K562 (cell line): ENCODE data around the gene WDR64. TPM values are rescaled to one million over a fixed set of nuclear protein-coding genes. Genes with fewer than 3 reads are reported as not detected.
A peak's percentile ranks its signal among the peaks of the same experiment; 100 is the strongest.

ENCODE experiments used
- ARHGAP35 ChIP-seq: fragments of 450-650 bp; IDR thresholded peaks from 2 replicates; pipeline ENCODE4 v1.6.1; 2018; ENCODE audit not compliant: partially characterized antibody
- BRF2 ChIP-seq: IDR thresholded peaks from 3 replicates; pipeline ENCODE4 v1.6.1; 2011; ENCODE audit warnings: borderline replicate concordance, mild to moderate bottlenecking; ENCODE audit not compliant: insufficient read length, insufficient read depth
- CTBP1 ChIP-seq: fragments of 450-650 bp; IDR thresholded peaks from 2 replicates; pipeline ENCODE4 v1.6.1; 2016; ENCODE audit warnings: borderline replicate concordance
- E2F8 ChIP-seq: fragments of 450-650 bp; IDR thresholded peaks from 2 replicates; pipeline ENCODE4 v1.7.1; 2018; ENCODE audit warnings: mild to moderate bottlenecking, low read depth; ENCODE audit not compliant: partially characterized antibody
- GMEB1 ChIP-seq: fragments of 250-450 bp; sonication (Bioruptor Pico); IDR thresholded peaks from 2 replicates; pipeline ENCODE4 v1.4.0; 2020; ENCODE audit warnings: mild to moderate bottlenecking
- MAZ ChIP-seq, 2 experiments: fragments of 450-650 bp in 1 of 2; sonication (generic) in 1 of 2; formaldehyde crosslinking; IDR thresholded peaks in 1 of 2; conservative IDR thresholded peaks in 1 of 2; 2 replicates each; pipeline versions ENCODE4 v1.4.0 to v1.5.0; 2020; ENCODE audit warnings: mild to moderate bottlenecking in 1 of 2, missing genetic modification reagents in 1 of 2
- MLLT1 ChIP-seq, 2 experiments: fragments of 450-650 bp; IDR thresholded peaks; 2 replicates each; pipeline ENCODE4 v1.6.1; 2016
- NR1H2 ChIP-seq: sonication (generic); formaldehyde crosslinking; IDR thresholded peaks from 2 replicates; pipeline ENCODE4 v1.4.0; 2020; ENCODE audit warnings: mild to moderate bottlenecking, missing genetic modification reagents
- POLR2H ChIP-seq: IDR thresholded peaks from 2 replicates; pipeline ENCODE4 v1.6.1; 2016; ENCODE audit warnings: missing genetic modification characterization, low read depth, mild to moderate bottlenecking, control low read depth, missing compliant biosample characterization, moderate library complexity
- POU5F1 ChIP-seq: fragments of 150-350 bp; IDR thresholded peaks from 2 replicates; pipeline ENCODE4 v1.6.1; 2014; ENCODE audit warnings: borderline replicate concordance, low read length, low read depth, mild to moderate bottlenecking; ENCODE audit not compliant: partially characterized antibody
- SMAD1 ChIP-seq: fragments of 150-350 bp; IDR thresholded peaks from 2 replicates; pipeline ENCODE4 v1.6.1; 2014; ENCODE audit warnings: low read length, low read depth; ENCODE audit not compliant: partially characterized antibody
- XRCC4 ChIP-seq: IDR thresholded peaks from one replicate; pipeline ENCODE4 v1.6.1; 2011; ENCODE audit not compliant: insufficient read depth, insufficient read length; ENCODE audit errors: extremely low read depth
- YY1 ChIP-seq, 3 experiments: IDR thresholded peaks; 2 replicates each; pipeline ENCODE4 v1.6.1; 2011; ENCODE audit warnings: low read length in 2 of 3, mild to moderate bottlenecking in 2 of 3, moderate library complexity in 2 of 3, borderline replicate concordance in 1 of 3, control low read depth in 1 of 3, low read depth in 1 of 3; ENCODE audit not compliant: insufficient read depth in 3 of 3, insufficient replicate concordance in 2 of 3, control insufficient read depth in 1 of 3, insufficient read length in 1 of 3; ENCODE audit errors: extremely low read depth in 1 of 3
- ZNF277 ChIP-seq: fragments of 250-450 bp; sonication (Bioruptor Pico); IDR thresholded peaks from 2 replicates; pipeline ENCODE4 v1.8.0; 2022; ENCODE audit warnings: inconsistent platforms, mild to moderate bottlenecking, moderate library complexity, borderline replicate concordance
- ZNF511 ChIP-seq: sonication (generic); formaldehyde crosslinking; IDR thresholded peaks from 2 replicates; pipeline ENCODE4 v1.8.0; 2022; ENCODE audit warnings: mild to moderate bottlenecking, missing genetic modification reagents
- polyA plus RNA-seq, 8 experiments: library from polyadenylated mRNA; depleted of rRNA in 4 of 8; stranded (reverse) in 5 of 8; unstranded in 3 of 8; fragments of >200 nt; fragmentation: Nextera tagmentation in 2 of 8; fragmentation: Illumina TruSeq in 1 of 8; extraction: Ambion mirVana in 2 of 8; extraction: Trizol in 1 of 8; gene quantifications; 2 replicates each; pipeline versions ENCODE4 v1.2.1 to v1.2.3, GENCODE V29; 2011 to 2014; ENCODE audit warnings: inconsistent platforms in 1 of 8, missing spikeins in 1 of 8
- total RNA-seq, 7 experiments: library from RNA; depleted of rRNA in 6 of 7; stranded (reverse); fragments of >200 nt in 6 of 7; fragmentation: Illumina TruSeq in 2 of 7; extraction: Trizol in 2 of 7; gene quantifications; 2 replicates each; pipeline versions ENCODE4 v1.2.1 to v1.2.3, GENCODE V29; 2011 to 2021; ENCODE audit warnings: low replicate concordance in 1 of 7

The WDR64 gene
- total and polyA plus RNA-seq, 9 of the 15 experiments (the other 6 are each of a cell fraction or from before 2014, with no cell fraction given) = 0.06 to 0.29 (median 0.19) TPM; not detected in 5

- TF ChIP-seq POU5F1 (no peak), CTBP1 (no peak; the same call in 1 of the 2 replicates), SMAD1 (no peak), XRCC4 (no peak), ZNF511 (peak; percentile 63; the same call in 1 of the 2 replicates), BRF2 (no peak), MAZ (CRISPR knock-in tag; conservative IDR thresholded peaks at IDR 0.05 in 1 of 2, IDR thresholded peaks at IDR 0.05 in 1 of 2) (peak; percentile 73 to 92; a peak in 3 of 4 replicates), NR1H2 (peak; percentile 14; the same call in 1 of the 2 replicates), POLR2H (tag) (peak; percentile 84), GMEB1 (peak; percentile 55; the same call in 1 of the 2 replicates), ZNF277 (no peak), ARHGAP35 (no peak), YY1 (IDR thresholded peaks at IDR 0.05; ENCODE audit: borderline replicate concordance in 1 of 3, control insufficient read depth in 1 of 3, extremely low read depth in 1 of 3, insufficient read depth in 3 of 3, insufficient read length in 1 of 3, insufficient replicate concordance in 2 of 3, low read depth in 1 of 3, low read length in 2 of 3) (peak; percentile 7 to 88 (median 85)), E2F8 (peak; percentile 55), MLLT1 (IDR thresholded peaks at IDR 0.05) (0 out of 4 replicates have a peak, but pooled peaks of 1 of the 2 experiments have one; percentile 33)
Measured at GRCh38 chr1:241640149-241640866, 11.8 kb upstream of the WDR64 start, which contains the start of the genes CHML and OPN3 (continued).
